HT-29 (cell line): Measurements from ENCODE around the gene DAPK1. TPM values are rescaled to one million over a fixed set of nuclear protein-coding genes. Genes with fewer than 3 reads are reported as not detected.
A peak's percentile ranks its signal among the peaks of the same experiment; 100 is the strongest.

Source experiments
- DNase-seq: peaks from one replicate; pipeline ENCODE4 v3.0.0-alpha.2; 2015; ENCODE audit warnings: low spot score
- total RNA-seq: library from RNA; depleted of rRNA; stranded (reverse); fragments of >200 nt; shearing (Covaris generic); gene quantifications from 2 replicates; pipeline ENCODE4 v1.2.3, GENCODE V29; 2014

Gene DAPK1
- total RNA-seq, 1 experiment from 2014 or later = 37.1 TPM

DNA sequence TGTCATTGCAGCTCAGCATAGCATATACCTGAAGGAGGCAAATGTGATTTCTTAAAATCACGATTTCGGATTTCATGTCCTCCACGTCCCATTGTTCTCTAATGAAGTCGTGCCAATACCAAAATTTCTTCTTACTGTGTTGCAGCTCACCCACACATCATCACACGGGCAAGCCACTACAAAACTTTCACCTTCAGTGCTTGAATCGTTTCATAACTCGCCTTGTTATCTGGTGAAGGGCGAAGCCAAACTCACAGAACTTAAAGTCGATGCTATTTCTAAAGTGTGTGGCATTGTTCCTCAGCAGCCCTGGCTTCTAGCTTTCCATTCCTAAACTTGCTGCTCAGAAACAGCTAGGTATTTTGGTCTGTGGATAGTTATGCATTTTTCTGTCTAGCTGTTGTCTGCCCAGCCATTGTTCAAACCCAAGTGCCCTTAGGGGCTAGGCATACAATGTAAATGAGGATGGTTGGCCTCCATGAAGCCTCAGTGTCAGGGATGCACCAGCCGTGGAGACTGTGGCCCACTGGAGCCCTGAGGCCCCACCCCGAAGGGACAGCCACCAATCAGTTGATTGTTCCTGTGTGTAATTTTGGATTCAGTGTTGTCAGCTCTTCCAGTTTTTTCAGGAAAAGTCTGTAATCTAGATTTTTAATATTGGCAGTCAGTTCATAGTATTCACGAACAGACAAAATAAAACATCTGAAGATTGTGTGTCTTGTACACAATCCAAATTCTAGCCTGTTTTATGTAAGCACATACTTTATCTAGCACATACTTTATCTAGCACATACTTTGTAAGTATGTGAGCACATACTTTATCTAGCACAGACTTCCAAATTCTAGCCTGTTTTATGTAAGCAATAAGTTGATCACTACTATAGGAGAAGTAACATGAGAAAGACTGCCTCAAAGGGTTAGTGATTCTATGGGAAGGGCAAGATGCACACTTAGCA lies 112.8 kb downstream of the DAPK1 start:
- no peak for DNase-seq

DNA sequence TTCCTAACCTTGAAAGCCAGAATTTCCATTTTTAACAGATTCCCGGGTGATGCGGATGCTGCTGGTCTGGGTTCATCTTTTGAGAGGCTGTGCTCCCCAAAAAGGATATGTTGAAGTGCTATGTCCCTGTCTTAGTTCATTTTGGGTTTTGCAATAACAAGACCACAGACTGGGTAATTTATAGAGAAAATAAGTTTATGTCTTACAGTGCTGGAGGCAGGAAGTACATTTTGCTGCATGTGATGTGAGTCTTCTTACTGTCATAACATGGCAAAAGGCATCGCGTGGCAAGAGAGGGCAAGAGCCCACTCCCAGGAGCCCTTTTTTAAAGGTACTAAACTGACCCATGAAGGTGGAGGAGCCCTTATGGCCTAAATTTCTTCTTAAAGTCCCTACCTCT lies 114.1 kb downstream of the DAPK1 start:
- no peak for DNase-seq

DNA sequence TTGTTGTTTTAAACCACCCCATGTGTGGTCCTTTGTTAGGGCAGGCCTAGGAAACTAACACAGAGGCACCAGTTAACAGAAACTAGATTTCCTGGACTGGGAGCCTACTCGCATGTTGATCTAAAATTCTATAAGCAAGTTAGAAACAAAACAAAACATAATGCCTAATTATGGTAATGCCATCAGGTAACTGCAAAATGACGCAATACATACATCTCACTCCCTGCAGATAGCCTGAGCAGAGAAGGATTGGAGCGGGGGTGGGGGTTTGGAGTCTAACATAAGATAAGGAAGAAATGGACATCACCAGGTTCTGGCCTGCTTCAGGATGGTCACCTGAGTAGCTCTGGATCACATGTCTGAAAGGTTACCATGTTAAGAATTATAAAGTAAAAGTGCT lies 114.9 kb downstream of the DAPK1 start:
- DNase-seq = no peak

DNA sequence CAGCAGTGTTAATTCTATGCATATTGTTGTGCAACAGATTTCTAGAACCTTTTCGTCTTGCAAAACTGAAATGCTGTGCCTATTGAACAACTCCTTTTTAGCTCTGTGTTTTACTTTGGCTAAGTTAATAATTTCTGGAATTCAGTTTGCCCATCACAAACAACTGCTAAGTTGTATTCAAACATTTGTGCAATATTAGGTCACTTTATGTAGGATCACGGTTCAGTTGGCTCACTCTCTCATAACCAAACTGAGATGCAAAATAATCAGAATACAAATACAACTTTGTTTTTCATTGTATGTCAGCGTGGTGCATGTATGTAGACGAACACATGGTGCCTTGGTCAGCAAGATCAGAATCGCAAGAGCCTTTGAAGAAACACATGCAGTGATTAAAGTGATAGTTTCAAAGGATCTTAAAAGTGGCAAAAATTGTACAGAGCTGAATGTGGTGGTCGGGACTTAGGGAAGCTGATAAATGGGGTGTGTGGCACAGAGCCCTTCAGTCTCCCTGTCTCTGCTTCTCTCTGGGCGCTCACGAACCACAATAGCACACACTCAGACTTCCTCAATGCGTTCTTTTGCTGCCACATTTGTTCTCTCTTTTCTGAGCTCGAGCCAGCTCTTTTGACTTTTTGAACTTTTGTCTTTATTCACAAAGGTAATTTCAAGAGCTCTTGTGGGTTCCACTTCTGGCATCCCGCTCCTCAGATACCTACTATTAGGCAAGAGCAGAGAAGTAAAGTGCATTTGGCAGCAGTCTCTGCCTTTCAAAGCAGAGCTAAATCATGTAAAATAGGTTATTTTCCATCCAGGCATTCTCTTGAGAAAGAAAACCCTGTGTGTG lies 115.8 kb downstream of the DAPK1 start:
- DNase-seq = no peak

DNA sequence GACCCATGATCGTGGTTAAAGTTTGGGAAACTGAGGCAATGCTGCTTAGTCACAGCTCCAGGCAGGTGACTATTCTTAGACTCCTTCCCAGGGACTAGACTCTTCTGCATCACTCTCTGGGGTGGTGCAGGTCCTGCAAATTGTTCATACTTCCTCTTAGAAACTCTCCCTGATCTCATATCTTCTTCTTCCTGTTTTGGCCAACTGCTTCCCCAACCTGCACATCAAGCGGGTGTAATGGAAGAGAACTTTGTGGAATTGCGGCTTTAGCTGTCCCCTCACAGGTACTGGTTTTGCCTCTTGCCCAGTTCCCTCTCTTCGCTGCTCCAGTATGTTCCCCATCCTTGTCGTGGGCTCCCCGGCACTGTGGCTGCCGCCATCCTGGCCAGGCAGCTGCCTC lies 116.7 kb downstream of the DAPK1 start:
- no peak for DNase-seq

- DNase-seq = no peak
These were observed 117.5 kb downstream of the DAPK1 start for GRCh38 chr9:87615136-87615535.

DNA sequence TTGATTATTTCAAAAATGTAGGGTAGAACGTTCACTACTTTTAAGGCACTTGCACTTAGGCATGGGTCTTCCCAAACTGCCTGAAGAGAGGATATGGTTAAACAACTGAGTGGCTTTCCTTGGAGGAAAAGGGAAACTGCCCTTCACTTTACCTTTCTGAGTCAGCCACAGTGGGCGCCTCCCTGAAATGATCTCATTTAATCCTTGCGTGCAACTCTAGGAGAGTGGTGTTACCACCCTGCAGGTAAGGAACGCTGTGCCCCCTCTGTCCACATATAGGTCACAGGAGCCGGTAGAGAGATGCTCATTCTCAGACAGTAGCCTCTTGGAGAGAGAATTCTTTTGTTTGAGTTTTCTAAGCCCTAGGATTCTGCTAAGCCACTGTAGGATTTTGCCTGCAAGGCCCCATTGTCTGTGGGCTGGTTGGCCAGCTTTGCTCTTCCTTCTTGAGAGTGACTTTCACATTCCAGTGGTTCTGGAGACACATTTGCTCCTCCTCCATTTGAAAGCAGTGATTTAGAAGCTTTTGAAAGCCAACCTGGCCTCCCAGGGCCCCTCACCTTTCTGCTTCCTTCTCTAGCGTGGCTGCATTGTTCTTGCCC lies 118.0 kb downstream of the DAPK1 start:
- peak; percentile 26 for DNase-seq

GRCh38 chr9:87618226-87618625 lies 120.6 kb downstream of the DAPK1 start:
- DNase-seq = no peak

GRCh38 chr9:87618931-87619330 lies 121.3 kb downstream of the DAPK1 start:
- DNase-seq = no peak

GRCh38 chr9:87619346-87619745 lies 121.7 kb downstream of the DAPK1 start:
- DNase-seq = no peak

DNA sequence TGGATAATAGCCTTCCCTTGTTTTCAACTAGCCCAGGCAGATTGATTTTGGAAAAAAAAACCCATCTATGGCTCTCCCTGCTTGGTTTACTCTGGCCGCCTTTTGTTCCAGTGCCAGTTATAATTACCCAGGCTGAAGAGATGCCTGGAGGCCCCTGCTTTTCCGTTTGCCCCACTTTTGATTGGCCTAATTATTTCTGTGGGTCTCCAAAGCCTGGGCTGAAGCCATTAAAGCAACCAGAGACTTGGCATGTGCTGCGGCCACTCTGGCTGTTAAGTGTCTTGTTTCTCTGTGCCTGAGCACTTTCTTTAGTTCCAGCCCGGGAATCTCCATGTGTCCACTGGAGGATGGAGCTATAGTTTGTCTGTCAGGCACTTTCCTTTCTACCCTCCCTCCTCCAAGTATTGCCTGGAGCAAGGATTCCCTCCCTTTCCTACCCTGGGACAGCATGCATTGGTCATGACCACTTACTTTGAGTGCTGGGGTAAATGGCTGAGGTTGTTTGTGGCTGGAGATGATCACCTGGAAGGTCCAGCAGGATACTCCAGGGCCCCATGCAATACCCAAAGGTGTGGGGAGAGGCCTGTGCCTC lies 123.2 kb downstream of the DAPK1 start:
- DNase-seq = no peak

DNA sequence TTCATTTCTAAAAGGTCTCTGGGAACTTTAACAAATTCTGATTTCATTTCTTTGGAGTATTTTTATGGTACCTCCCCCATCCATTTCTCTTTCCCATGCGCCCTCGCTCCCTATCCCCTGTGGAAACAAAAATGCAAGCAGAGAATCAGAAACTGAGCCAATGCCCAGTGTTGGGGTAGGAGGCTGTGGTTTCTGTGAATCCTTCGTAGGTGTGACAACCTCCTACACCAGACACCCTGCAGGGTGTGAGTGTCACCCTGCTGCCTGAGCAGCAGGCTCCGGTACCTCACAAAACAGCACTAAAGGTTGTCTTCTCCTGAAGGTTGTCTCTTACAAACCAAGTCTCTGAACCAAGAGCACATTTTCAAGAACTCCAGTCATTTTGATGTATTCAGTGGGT lies 124.4 kb downstream of the DAPK1 start:
- DNase-seq = no peak

- DNase-seq = no peak
These were observed 125.3 kb downstream of the DAPK1 start for GRCh38 chr9:87622923-87623322.

DNA sequence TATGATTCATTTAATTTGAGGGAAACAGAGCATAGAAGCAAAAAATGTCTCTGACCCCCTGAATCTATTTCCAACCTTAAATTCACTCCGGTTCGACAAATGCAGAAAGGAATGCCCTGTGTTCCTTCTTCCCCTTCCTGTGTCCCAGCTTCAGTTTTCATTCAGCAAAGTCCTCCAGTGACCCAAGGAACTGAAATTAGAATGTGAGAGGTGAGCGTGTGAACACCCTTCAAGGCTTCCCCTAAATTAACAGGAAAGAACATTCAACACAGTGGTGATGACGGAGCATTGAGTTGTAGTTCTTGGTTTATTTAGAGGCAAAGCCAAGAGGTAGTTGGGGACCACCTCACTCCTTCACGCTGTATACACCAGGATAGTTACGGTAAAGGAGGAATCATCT lies 130.7 kb downstream of the DAPK1 start:
- DNase-seq = no peak

GRCh38 chr9:87629104-87629503 lies 131.4 kb downstream of the DAPK1 start:
- DNase-seq = no peak

- DNase-seq = no peak
These were observed 132.6 kb downstream of the DAPK1 start for GRCh38 chr9:87630266-87630665.

DNA sequence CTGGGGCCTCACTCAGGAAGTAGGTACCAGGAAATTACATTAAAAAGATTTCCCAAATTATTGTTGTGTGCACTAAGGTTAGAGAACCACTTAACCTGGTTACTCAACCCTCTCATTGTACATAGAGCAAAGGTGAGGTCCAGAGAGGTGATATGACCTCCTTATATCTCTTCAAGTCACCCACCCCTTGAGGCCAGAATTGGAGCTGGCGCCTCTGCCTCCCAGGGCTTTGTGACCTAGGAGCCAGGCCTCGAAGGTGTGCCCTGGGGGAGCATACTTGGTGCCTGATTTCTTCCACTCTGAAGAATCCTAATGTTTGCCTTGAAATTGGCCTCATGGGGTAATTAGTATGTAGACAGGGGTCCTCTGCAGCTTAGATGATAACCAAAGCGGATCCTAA lies 133.2 kb downstream of the DAPK1 start:
- no peak for DNase-seq

GRCh38 chr9:87635656-87636501 lies 138.2 kb downstream of the DAPK1 start:
- no peak for DNase-seq

DNA sequence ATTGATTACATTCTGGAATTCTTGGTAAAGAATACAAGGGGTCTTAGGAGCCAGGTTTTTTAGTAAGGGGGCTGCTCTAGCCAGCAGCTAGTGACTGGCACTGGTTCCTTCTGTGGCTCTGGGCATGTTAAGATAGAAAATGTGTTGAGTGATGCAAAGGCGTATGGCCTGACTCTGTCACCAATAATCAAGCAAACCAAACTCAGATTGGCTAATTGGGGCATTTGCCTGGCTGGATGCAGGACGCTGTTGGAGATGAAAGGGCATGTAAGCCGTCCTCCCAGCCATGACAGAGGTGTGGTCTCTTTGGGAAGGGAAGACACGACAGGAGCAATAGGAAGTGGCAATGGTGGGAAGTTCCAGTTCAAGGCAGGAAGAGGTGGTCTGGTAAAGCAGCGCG lies 140.6 kb downstream of the DAPK1 start:
- DNase-seq = no peak

DNA sequence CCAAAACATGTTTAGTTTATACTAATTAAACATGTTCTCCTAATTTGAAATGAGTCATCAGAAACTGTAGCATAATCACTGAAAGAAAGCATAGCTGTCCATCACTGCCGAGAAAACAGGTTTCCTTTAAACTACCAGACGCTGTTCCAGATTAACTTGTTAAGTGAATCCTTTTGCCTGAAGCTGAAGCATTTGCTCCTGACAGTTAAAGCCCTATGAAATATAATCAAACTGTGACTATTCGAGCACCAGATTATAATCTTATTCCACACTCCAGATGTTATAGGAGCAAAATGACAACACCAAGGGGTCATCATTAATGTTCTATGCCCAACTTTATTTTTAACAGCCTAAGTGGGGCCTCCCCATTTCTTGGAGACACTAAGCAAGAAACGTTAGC lies 142.3 kb downstream of the DAPK1 start:
- DNase-seq = no peak

GRCh38 chr9:87640385-87640795 lies 142.7 kb downstream of the DAPK1 start:
- DNase-seq = no peak
